WTC11 (cell line): ENCODE results near the gene FAM200B. TPM values are rescaled to one million over a fixed set of nuclear protein-coding genes. Genes with fewer than 3 reads are reported as not detected.

Experiments used
- ATAC-seq: fragments of 200-7000 bp; cut with Tn5 transposase; 2 replicates; pipeline ENCODE4 v1.10.0; 2021; ENCODE audit warnings: mild to moderate bottlenecking, moderate library complexity
- CTCF ChIA-PET: fragments of 300-600 bp; sonication (Branson Sonifier 250); formaldehyde crosslinking; loops from one replicate; lab custom pipeline; 2021; ENCODE audit warnings: antibody characterized with exemption; lab: Charles Lee
- POLR2A ChIA-PET: fragments of 350-600 bp; sonication (Branson Sonifier 250); formaldehyde crosslinking; loops from one replicate; lab custom pipeline; 2021; ENCODE audit warnings: antibody characterized with exemption; lab: Charles Lee
- DNase-seq: peaks from one replicate; pipeline ENCODE4 v3.0.0; 2021; ENCODE audit warnings: low spot score
- H3K27ac Mint-ChIP-seq: 2 replicates; pipeline ENCODE4 v1.8.0; 2021; ENCODE audit warnings: mixed read lengths
- H3K27me3 Mint-ChIP-seq: 2 replicates; pipeline ENCODE4 v1.8.0; 2021; ENCODE audit warnings: low read depth, mild to moderate bottlenecking, moderate library complexity, mixed read lengths
- H3K36me3 Mint-ChIP-seq: 2 replicates; pipeline ENCODE4 v1.8.0; 2021; ENCODE audit warnings: mixed read lengths
- H3K4me1 Mint-ChIP-seq: 2 replicates; pipeline ENCODE4 v1.8.0; 2022; ENCODE audit warnings: mixed read lengths
- H3K4me3 Mint-ChIP-seq: 2 replicates; pipeline ENCODE4 v1.8.0; 2021; ENCODE audit warnings: mild to moderate bottlenecking, moderate library complexity, mixed read lengths
- H3K9me3 Mint-ChIP-seq: 2 replicates; pipeline ENCODE4 v1.8.0; 2021; ENCODE audit warnings: mixed read lengths
- AFF4 ChIP-seq: sonication (generic); formaldehyde crosslinking; IDR thresholded peaks from 2 replicates; pipeline ENCODE4 v1.8.1; 2023; ENCODE audit warnings: mild to moderate bottlenecking, missing genetic modification reagents, borderline replicate concordance
- ATF2 ChIP-seq: sonication (generic); formaldehyde crosslinking; IDR thresholded peaks from 2 replicates; pipeline ENCODE4 v1.8.1; 2022; ENCODE audit warnings: low read depth, missing genetic modification reagents, borderline replicate concordance
- ATF6 ChIP-seq: sonication (generic); formaldehyde crosslinking; IDR thresholded peaks from 2 replicates; pipeline ENCODE4 v1.8.1; 2023; ENCODE audit warnings: mild to moderate bottlenecking, missing genetic modification reagents
- CREB1 ChIP-seq: sonication (generic); formaldehyde crosslinking; IDR thresholded peaks from 2 replicates; pipeline ENCODE4 v1.8.0; 2023; ENCODE audit warnings: mild to moderate bottlenecking, missing genetic modification reagents
- CREM ChIP-seq: sonication (generic); formaldehyde crosslinking; IDR thresholded peaks from 2 replicates; pipeline ENCODE4 v1.8.1; 2022; ENCODE audit warnings: mild to moderate bottlenecking, missing genetic modification reagents, moderate library complexity
- E2F5 ChIP-seq: sonication (generic); formaldehyde crosslinking; IDR thresholded peaks from 2 replicates; pipeline ENCODE4 v1.8.1; 2022; ENCODE audit warnings: mild to moderate bottlenecking, moderate library complexity, missing genetic modification reagents
- ESRRA ChIP-seq: sonication (generic); formaldehyde crosslinking; IDR thresholded peaks from 2 replicates; pipeline ENCODE4 v1.8.1; 2022; ENCODE audit warnings: mild to moderate bottlenecking, missing genetic modification reagents, borderline replicate concordance
- GRHL2 ChIP-seq: fragments of 250-450 bp; sonication (Bioruptor Pico); IDR thresholded peaks from 2 replicates; pipeline ENCODE4 v1.8.0; 2022; ENCODE audit warnings: mild to moderate bottlenecking, moderate library complexity; ENCODE audit not compliant: insufficient replicate concordance, severe bottlenecking
- MYBL2 ChIP-seq: sonication (generic); formaldehyde crosslinking; IDR thresholded peaks from 2 replicates; pipeline ENCODE4 v1.8.1; 2023; ENCODE audit warnings: mild to moderate bottlenecking, moderate library complexity, missing genetic modification reagents
- NFATC4 ChIP-seq: fragments of 250-450 bp; sonication (Bioruptor Pico); IDR thresholded peaks from 2 replicates; pipeline ENCODE4 v1.9.0; 2021; ENCODE audit warnings: mild to moderate bottlenecking
- NR1H2 ChIP-seq: sonication (generic); formaldehyde crosslinking; IDR thresholded peaks from 2 replicates; pipeline ENCODE4 v1.9.0; 2021; ENCODE audit warnings: mild to moderate bottlenecking, moderate library complexity, missing genetic modification reagents
- STAT6 ChIP-seq: sonication (generic); formaldehyde crosslinking; conservative IDR thresholded peaks from 2 replicates; pipeline ENCODE4 v1.8.1; 2023; ENCODE audit warnings: mild to moderate bottlenecking, low read depth, missing genetic modification reagents, moderate library complexity
- ZNF219 ChIP-seq: sonication (generic); formaldehyde crosslinking; IDR thresholded peaks from 2 replicates; pipeline ENCODE4 v1.8.0; 2023; ENCODE audit warnings: missing genetic modification reagents, mild to moderate bottlenecking, borderline replicate concordance
- ZNF317 ChIP-seq: sonication (generic); formaldehyde crosslinking; IDR thresholded peaks from 2 replicates; pipeline ENCODE4 v1.8.1; 2023; ENCODE audit warnings: low read depth, mild to moderate bottlenecking, moderate library complexity, missing genetic modification reagents, borderline replicate concordance
- ZNF416 ChIP-seq: fragments of 250-450 bp; sonication (Bioruptor Pico); IDR thresholded peaks from 2 replicates; pipeline ENCODE4 v1.9.0; 2021; ENCODE audit warnings: mild to moderate bottlenecking, inconsistent platforms
- ZNF423 ChIP-seq: fragments of 250-450 bp; sonication (Bioruptor Pico); IDR thresholded peaks from 2 replicates; pipeline ENCODE4 v2.1.2; 2022; ENCODE audit warnings: mild to moderate bottlenecking, moderate library complexity
- ZSCAN18 ChIP-seq: fragments of 250-450 bp; sonication (Bioruptor Pico); IDR thresholded peaks from 2 replicates; pipeline ENCODE4 v2.1.2; 2022; ENCODE audit warnings: mild to moderate bottlenecking, moderate library complexity
- total RNA-seq: library from RNA; stranded (reverse); gene quantifications from 3 replicates; pipeline ENCODE4 v1.2.3, GENCODE V29; 2021

The FAM200B gene
- total RNA-seq, 1 experiment from 2014 or later = 28.4 TPM

- Mint-ChIP-seq H3K4me3 (no peak overlapping the region), H3K9me3 (no peaks in the 10 kb centered on the region), H3K36me3 (no peaks in the 10 kb centered on the region), H3K4me1 (peaks cover 7% of the 10 kb centered on the region), H3K27ac (no peak overlapping the region), H3K27me3 (no peaks in the 10 kb centered on the region)
- ChIA-PET POLR2A (no interaction called here), CTCF (no interaction called here)
- no peak for TF ChIP-seq MYBL2 (CRISPR knock-in tag)
- TF ChIP-seq ZNF423 (CRISPR knock-in tag) = no peak
- TF ChIP-seq E2F5 = no peak
- no peak for TF ChIP-seq ZSCAN18 (CRISPR knock-in tag)
- no peak for TF ChIP-seq ATF2 (CRISPR knock-in tag)
- no peak for TF ChIP-seq ZNF317 (CRISPR knock-in tag)
- TF ChIP-seq ESRRA (CRISPR knock-in tag) = no peak
- TF ChIP-seq CREB1 = no peak
- DNase-seq (no peak), ATAC-seq (no peak)
Observed at GRCh38 chr4:15711762-15712161, 30.1 kb downstream of the FAM200B start.

GRCh38 chr4:15712214-15712613 lies 30.6 kb downstream of the FAM200B start:
- H3K36me3 Mint-ChIP-seq = no peaks in the 10 kb centered on the region
- ChIA-PET CTCF (no interaction called here), POLR2A (no interaction called here)
- no peak for DNase-seq
- TF ChIP-seq STAT6 (no peak), NFATC4 (CRISPR knock-in tag) (no peak), CREM (CRISPR knock-in tag) (no peak), ZNF219 (no peak), NR1H2 (CRISPR knock-in tag) (no peak), ZNF416 (CRISPR knock-in tag) (no peak), GRHL2 (CRISPR knock-in tag) (no peak), AFF4 (CRISPR knock-in tag) (no peak), E2F5 (no peak), CREB1 (no peak), ATF6 (CRISPR knock-in tag) (no peak)
- H3K4me1 Mint-ChIP-seq = peaks cover 7% of the 10 kb centered on the region
- no peak overlapping the region for H3K27ac Mint-ChIP-seq
- no peaks in the 10 kb centered on the region for H3K27me3 Mint-ChIP-seq
- H3K4me3 Mint-ChIP-seq = no peak overlapping the region
- H3K9me3 Mint-ChIP-seq = no peaks in the 10 kb centered on the region
- no peak for ATAC-seq
